Uterus (tissue), 4 donors: ENCODE data around the gene IFITM5. TPM values are rescaled to one million over a fixed set of nuclear protein-coding genes. Genes with fewer than 3 reads are reported as not detected.

Source experiments
- DNase-seq, 2 donors: peaks; one replicate each; pipeline ENCODE4 v3.0.0-alpha.2; 2019 to 2020
- H3K27ac ChIP-seq, 2 donors: fragments of 200-600 bp; sonication (generic); 1 replicate in 1 of 2; 2 replicates in 1 of 2; pipeline ENCODE4 v1.5.1; 2016 to 2018
- H3K27me3 ChIP-seq, 2 donors: fragments of 200-600 bp; sonication (generic); one replicate each; pipeline ENCODE4 v1.5.1; 2018 to 2019; ENCODE audit warnings: control low read depth in 1 of 2
- H3K36me3 ChIP-seq, 2 donors: fragments of 200-600 bp; sonication (generic); one replicate each; pipeline ENCODE4 v1.5.1; 2019; ENCODE audit warnings: control low read depth in 1 of 2
- H3K4me1 ChIP-seq, 2 donors: fragments of 200-600 bp; sonication (generic); one replicate each; pipeline ENCODE4 v1.5.1; 2018 to 2019; ENCODE audit warnings: control low read depth in 1 of 2
- H3K4me3 ChIP-seq, 2 donors: fragments of 200-600 bp; sonication (generic); 1 replicate in 1 of 2; 2 replicates in 1 of 2; pipeline ENCODE4 v1.5.1; 2018 to 2019; ENCODE audit warnings: mild to moderate bottlenecking in 1 of 2
- H3K9me3 ChIP-seq, 2 donors: fragments of 200-600 bp; sonication (generic); one replicate each; pipeline ENCODE4 v1.5.1; 2019; ENCODE audit warnings: control low read depth in 1 of 2
- POLR2A ChIP-seq, 2 donors: fragments of 450-650 bp; IDR thresholded peaks; one replicate each; pipeline ENCODE4 v1.6.1; 2016; ENCODE audit warnings: antibody characterized with exemption in 2 of 2, mild to moderate bottlenecking in 1 of 2, moderate library complexity in 1 of 2
- intact Hi-C: fragments of 100-400 bp; cut with DNase I; formaldehyde crosslinking; loops from one replicate; pipeline ENCODE4 v1.15.1; 2023; ENCODE audit warnings: low total_unique reads
- total RNA-seq, 4 donors: library from RNA; depleted of rRNA in 3 of 4; stranded (reverse); fragments of >200 nt in 3 of 4; gene quantifications; one replicate each; pipeline versions ENCODE4 v1.1.0 to v1.2.4, GENCODE V29; 2014 to 2023
- TF ChIP-seq, protein P1 (sequence below), 4 experiments: fragments of 200-600 bp in 2 of 4; fragments of 450-650 bp in 2 of 4; sonication (generic) in 2 of 4; IDR thresholded peaks; one replicate each; pipeline ENCODE4 v1.5.1; 2016 to 2019; ENCODE audit warnings: antibody characterized with exemption in 4 of 4, mild to moderate bottlenecking in 2 of 4, moderate library complexity in 1 of 4
- donor health status: DM: yes; HTN: yes; CAD: no.

Gene IFITM5
- total RNA-seq, 4 donors from 2014 or later, result not detected

DNA sequence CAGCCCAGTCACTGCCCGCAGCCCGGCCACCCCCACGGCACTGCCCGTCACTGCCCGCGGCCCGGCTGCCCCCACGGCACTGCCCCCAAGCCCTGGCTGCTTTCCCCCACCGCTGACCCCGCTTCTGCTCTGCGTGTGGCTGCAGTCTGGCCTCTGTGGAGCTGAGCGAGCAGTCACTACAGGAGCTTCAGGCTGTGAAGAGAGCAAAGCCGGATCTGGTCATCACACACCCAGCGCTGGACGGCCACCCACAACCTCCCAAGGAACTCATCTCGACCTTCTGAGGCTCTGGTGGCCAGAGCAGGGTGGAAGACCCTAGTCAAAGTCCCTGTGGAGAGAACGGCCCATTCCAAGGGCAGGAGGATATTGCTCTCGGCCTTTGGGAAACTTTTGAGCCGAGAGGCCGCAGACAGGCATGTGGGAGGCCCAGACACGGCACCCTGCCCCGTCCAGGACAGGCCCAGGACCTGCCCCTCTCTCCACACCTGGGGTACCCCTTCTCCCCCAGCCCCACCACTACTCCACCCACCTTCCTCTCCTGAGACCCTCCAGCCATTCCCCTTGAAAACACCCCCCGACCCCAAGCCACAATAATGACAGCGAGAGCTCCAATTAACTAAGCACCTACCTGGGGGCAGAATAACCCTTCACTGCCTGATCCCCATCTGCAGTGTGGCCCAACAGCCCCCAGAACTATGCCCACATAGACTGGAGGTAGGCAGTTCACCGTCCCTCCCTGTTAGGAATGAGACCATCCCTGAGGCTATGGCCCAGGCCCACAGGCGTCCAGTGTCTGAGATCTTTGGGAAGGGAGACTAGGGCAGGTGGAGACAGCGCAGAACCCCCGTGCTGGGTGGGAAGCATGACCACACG, 14.1 kb downstream of the IFITM5 start:
- peak in 1 of 2 donors; percentile 8 for DNase-seq
- peaks cover 12 to 26% of the 10 kb centered on the region in 2 donors for H3K27me3 ChIP-seq
- intact Hi-C loops, result no loop called here
- no peaks in the 10 kb centered on the region for H3K9me3 ChIP-seq
- no peaks in the 10 kb centered on the region for H3K36me3 ChIP-seq
- TF ChIP-seq, protein P1, sequence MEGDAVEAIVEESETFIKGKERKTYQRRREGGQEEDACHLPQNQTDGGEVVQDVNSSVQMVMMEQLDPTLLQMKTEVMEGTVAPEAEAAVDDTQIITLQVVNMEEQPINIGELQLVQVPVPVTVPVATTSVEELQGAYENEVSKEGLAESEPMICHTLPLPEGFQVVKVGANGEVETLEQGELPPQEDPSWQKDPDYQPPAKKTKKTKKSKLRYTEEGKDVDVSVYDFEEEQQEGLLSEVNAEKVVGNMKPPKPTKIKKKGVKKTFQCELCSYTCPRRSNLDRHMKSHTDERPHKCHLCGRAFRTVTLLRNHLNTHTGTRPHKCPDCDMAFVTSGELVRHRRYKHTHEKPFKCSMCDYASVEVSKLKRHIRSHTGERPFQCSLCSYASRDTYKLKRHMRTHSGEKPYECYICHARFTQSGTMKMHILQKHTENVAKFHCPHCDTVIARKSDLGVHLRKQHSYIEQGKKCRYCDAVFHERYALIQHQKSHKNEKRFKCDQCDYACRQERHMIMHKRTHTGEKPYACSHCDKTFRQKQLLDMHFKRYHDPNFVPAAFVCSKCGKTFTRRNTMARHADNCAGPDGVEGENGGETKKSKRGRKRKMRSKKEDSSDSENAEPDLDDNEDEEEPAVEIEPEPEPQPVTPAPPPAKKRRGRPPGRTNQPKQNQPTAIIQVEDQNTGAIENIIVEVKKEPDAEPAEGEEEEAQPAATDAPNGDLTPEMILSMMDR (IDR thresholded peaks at IDR 0.05), result no peak
- no peak for TF ChIP-seq POLR2A (IDR thresholded peaks at IDR 0.05)
- H3K27ac ChIP-seq, result no peak overlapping the region
- no peak overlapping the region for H3K4me3 ChIP-seq
- H3K4me1 ChIP-seq, result peaks cover 0 to 6% of the 10 kb centered on the region in 2 donors

DNA sequence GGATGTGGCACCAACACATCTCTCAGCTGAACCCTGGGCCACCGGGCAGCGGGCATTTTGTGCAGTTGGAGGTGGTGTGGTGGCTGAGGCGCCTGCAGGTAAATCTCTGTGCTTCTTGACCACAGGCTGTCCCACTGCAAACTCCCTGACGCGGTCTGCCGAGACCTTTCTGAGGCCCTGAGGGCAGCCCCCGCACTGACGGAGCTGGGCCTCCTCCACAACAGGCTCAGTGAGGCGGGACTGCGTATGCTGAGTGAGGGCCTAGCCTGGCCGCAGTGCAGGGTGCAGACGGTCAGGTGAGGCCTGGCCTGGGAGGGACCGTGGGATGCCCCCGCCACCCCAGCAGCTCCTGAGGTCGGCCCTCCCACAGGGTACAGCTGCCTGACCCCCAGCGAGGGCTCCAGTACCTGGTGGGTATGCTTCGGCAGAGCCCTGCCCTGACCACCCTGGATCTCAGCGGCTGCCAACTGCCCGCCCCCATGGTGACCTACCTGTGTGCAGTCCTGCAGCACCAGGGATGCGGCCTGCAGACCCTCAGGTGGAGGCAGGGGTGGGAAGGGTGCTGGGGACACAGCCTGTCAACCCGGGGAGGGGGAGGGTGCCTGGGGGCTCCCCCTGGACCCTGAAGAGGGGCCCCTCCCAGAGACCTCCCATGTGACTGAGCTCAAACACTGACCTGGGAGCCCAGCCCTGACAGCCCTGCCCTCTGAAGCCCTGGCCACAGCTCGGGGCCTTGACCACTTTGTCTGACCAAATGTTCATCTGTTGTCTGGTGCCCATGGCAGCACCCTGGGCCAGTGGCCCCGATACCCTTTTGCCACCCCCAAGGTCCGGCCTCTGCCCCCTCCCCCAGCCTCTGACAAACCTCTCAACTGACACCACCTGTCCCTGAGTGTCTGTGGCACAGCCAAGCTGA, 15.0 kb downstream of the IFITM5 start:
- Histone ChIP-seq H3K4me3 (no peak overlapping the region), H3K36me3 (no peaks in the 10 kb centered on the region), H3K27ac (no peak overlapping the region), H3K27me3 (peaks cover 19 to 32% of the 10 kb centered on the region in 2 donors), H3K9me3 (no peaks in the 10 kb centered on the region), H3K4me1 (peaks cover 0 to 12% of the 10 kb centered on the region in 2 donors)
- intact Hi-C loops, result no loop called here
- DNase-seq, result peak; percentile 10 to 13
- TF ChIP-seq POLR2A (IDR thresholded peaks at IDR 0.05), result no peak
- TF ChIP-seq, protein P1 (IDR thresholded peaks at IDR 0.05), result no peak

DNA sequence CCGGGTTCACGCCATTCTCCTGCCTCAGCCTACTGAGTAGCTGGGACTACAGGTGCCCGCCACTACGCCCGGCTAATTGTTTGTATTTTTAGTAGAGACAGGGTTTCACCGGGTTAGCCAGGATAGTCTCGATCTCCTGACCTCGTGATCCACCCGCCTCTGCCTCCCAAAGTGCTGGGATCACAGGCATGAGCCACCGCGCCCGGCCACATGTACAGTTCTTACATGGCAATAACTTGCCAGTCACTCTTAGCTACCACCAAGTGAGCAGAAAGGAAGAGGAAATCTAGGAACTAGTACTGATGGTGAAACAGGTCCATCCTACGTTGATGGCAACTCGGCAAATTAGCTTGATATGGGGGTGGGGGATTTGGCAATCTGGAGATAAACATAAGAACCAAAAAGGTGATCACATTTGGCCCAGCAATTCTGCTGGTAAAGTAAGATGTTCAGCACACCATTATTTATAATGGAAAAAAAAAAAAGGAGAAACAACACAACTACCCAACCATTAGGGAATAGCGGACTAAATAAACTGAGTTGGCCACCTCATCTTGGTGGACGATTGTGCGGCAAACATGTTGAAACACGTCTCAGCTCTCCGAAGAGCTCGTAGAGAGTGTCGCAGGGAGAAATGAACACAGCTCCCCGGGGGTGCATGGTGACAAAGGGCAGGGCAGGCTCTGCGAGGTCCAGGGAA, 15.8 kb downstream of the IFITM5 start:
- DNase-seq, result no peak
- Histone ChIP-seq H3K9me3 (no peaks in the 10 kb centered on the region), H3K4me3 (no peak overlapping the region), H3K36me3 (no peaks in the 10 kb centered on the region), H3K27ac (no peak overlapping the region), H3K4me1 (peaks cover 0 to 12% of the 10 kb centered on the region in 2 donors), H3K27me3 (peaks cover 27 to 34% of the 10 kb centered on the region in 2 donors)
- intact Hi-C loops, result no loop called here
- TF ChIP-seq, protein P1 (IDR thresholded peaks at IDR 0.05), result no peak
- no peak for TF ChIP-seq POLR2A (IDR thresholded peaks at IDR 0.05)

DNA sequence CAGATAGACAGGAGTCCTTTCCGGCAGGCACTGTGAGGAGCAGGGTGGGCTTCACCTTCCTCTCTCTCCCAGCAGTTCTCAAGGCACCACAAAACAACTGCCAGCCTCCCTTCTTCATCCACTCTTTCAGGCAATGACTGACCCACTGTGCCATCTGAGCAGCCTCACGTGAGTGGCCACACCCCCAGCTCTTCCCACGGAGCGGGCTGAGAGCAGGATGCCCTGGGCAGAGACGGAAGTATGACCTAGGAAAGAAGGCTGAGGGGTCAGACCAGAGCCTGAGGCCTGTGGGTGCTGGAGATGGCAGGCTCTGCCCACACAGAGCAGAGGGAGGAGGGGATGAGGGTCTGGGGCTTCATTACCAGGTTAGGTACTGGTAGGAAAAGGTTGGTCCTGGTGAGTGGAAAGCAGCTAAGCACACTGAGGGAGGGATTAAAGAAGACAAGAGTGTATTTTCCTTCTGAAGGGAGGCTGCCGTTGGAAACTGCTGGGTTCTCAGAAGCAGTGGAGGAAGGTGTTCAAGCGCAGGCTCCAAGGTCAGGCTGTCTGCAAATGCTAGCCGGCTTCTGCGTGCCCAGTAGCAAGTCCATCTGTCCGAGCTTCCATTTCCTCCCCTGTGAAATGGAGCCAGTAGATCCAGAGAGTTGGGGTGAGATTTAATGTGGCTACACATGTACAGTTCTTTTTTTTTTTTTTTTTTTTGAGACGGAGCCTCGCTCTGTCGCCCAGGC, 16.5 kb downstream of the IFITM5 start:
- intact Hi-C loops, result no loop called here
- DNase-seq, result peak in 1 of 2 donors; percentile 7
- Histone ChIP-seq H3K4me3 (no peak overlapping the region), H3K27ac (no peak overlapping the region), H3K4me1 (peaks cover 0 to 8% of the 10 kb centered on the region in 2 donors), H3K9me3 (no peaks in the 10 kb centered on the region), H3K27me3 (peaks cover 29 to 36% of the 10 kb centered on the region in 2 donors), H3K36me3 (no peaks in the 10 kb centered on the region)
- no peak for TF ChIP-seq POLR2A (IDR thresholded peaks at IDR 0.05)
- TF ChIP-seq, protein P1 (IDR thresholded peaks at IDR 0.05), result no peak
